DOHH2 (cell line): Measurements from ENCODE around the gene ABI2.

ENCODE experiments used
- H3F3A ChIP-seq: fragments of 200-600 bp; sonication (generic), shearing (Covaris generic); 2 replicates; pipeline ENCODE4 v1.6.0; 2016; ENCODE audit warnings: antibody characterized with exemption, mild to moderate bottlenecking; ENCODE audit not compliant: control insufficient read depth, insufficient read depth
- H3K27ac ChIP-seq: fragments of 200-600 bp; sonication (generic); 2 replicates; pipeline ENCODE4 v1.5.1; 2014; ENCODE audit warnings: low read depth, mild to moderate bottlenecking, low read length, moderate library complexity
- H3K27me3 ChIP-seq: fragments of 200-600 bp; sonication (generic); 2 replicates; pipeline ENCODE4 v1.6.1; 2014; ENCODE audit warnings: mild to moderate bottlenecking, low read length, mixed read lengths; ENCODE audit not compliant: control insufficient read depth
- H3K36me3 ChIP-seq: fragments of 200-600 bp; sonication (generic); 2 replicates; pipeline ENCODE4 v1.6.1; 2014; ENCODE audit warnings: mild to moderate bottlenecking, low read length, moderate library complexity, mixed read lengths; ENCODE audit not compliant: control insufficient read depth
- H3K4me1 ChIP-seq: fragments of 200-600 bp; sonication (generic); 2 replicates; pipeline ENCODE4 v1.6.1; 2014; ENCODE audit warnings: mild to moderate bottlenecking, low read length, mixed read lengths; ENCODE audit not compliant: control insufficient read depth
- H3K4me2 ChIP-seq: fragments of 200-600 bp; sonication (generic); 2 replicates; pipeline ENCODE4 v1.6.0; 2014; ENCODE audit warnings: mild to moderate bottlenecking, low read length, moderate library complexity
- H3K4me3 ChIP-seq: fragments of 200-600 bp; sonication (generic); 2 replicates; pipeline ENCODE4 v1.5.1; 2014; ENCODE audit warnings: mild to moderate bottlenecking, low read length, mixed read lengths
- H3K79me2 ChIP-seq: fragments of 200-600 bp; sonication (generic); 2 replicates; pipeline ENCODE4 v1.6.1; 2014; ENCODE audit warnings: mild to moderate bottlenecking, low read length, mixed read lengths; ENCODE audit not compliant: control insufficient read depth
- H3K9me2 ChIP-seq: fragments of 200-600 bp; sonication (generic); replicated peaks from 2 replicates; pipeline ENCODE4 v1.6.1; 2014; ENCODE audit warnings: mild to moderate bottlenecking, low read length, mixed read lengths; ENCODE audit not compliant: control insufficient read depth
- H3K9me3 ChIP-seq: fragments of 200-600 bp; sonication (generic); 2 replicates; pipeline ENCODE4 v1.6.1; 2014; ENCODE audit warnings: antibody characterized with exemption, low read length, mixed read lengths; ENCODE audit not compliant: control insufficient read depth, insufficient read depth
- H4K20me1 ChIP-seq: fragments of 200-600 bp; sonication (generic); 2 replicates; pipeline ENCODE4 v1.6.0; 2014; ENCODE audit warnings: low read depth, mild to moderate bottlenecking, antibody characterized with exemption, low read length, moderate library complexity; ENCODE audit not compliant: control insufficient read depth, insufficient read depth
- CTCF ChIP-seq: fragments of 200-600 bp; sonication (generic); IDR thresholded peaks from one replicate; pipeline ENCODE4 v1.5.1; 2014; ENCODE audit warnings: antibody characterized with exemption, mild to moderate bottlenecking, low read depth, low read length; ENCODE audit not compliant: poor library complexity, severe bottlenecking
- EZH2phosphoT487 ChIP-seq: fragments of 200-600 bp; sonication (generic); IDR thresholded peaks from 2 replicates; pipeline ENCODE4 v1.6.1; 2017; ENCODE audit warnings: borderline replicate concordance, mild to moderate bottlenecking, antibody characterized with exemption, low read length, moderate library complexity, mixed read lengths

Gene ABI2

GRCh38 chr2:203455209-203455608 is 127.0 kb downstream of the ABI2 start:
- peaks cover 4% of the 10 kb centered on the region; the same call in 1 of the 2 replicates for H3K4me1 ChIP-seq
- TF ChIP-seq CTCF (no peak), EZH2phosphoT487 (no peak)
- H4K20me1 ChIP-seq: no peaks in the 10 kb centered on the region
- peaks cover 6% of the 10 kb centered on the region for H3K27me3 ChIP-seq
- H3K79me2 ChIP-seq: no peaks in the 10 kb centered on the region
- H3K4me3 ChIP-seq: no peak overlapping the region
- H3K9me2 ChIP-seq: no peaks in the 10 kb centered on the region
- H3K27ac ChIP-seq: no peak overlapping the region
- H3K36me3 ChIP-seq: no peaks in the 10 kb centered on the region
- no peaks in the 10 kb centered on the region for H3K9me3 ChIP-seq
- H3K4me2 ChIP-seq: no peak overlapping the region
- no peaks in the 10 kb centered on the region for H3F3A ChIP-seq

- H3K4me1 ChIP-seq: peaks cover 4% of the 10 kb centered on the region; the same call in 1 of the 2 replicates
- H3F3A ChIP-seq: no peaks in the 10 kb centered on the region
- H3K27me3 ChIP-seq: peaks cover 18% of the 10 kb centered on the region
- no peaks in the 10 kb centered on the region for H4K20me1 ChIP-seq
- no peaks in the 10 kb centered on the region for H3K9me3 ChIP-seq
- no peak overlapping the region for H3K4me3 ChIP-seq
- H3K4me2 ChIP-seq: no peak overlapping the region
- H3K79me2 ChIP-seq: no peaks in the 10 kb centered on the region
- no peak overlapping the region for H3K27ac ChIP-seq
- no peak for TF ChIP-seq EZH2phosphoT487
- TF ChIP-seq CTCF: no peak
- no peaks in the 10 kb centered on the region for H3K36me3 ChIP-seq
- no peaks in the 10 kb centered on the region for H3K9me2 ChIP-seq
Measured at GRCh38 chr2:203461746-203462145, 133.6 kb downstream of the ABI2 start.

- Histone ChIP-seq H3F3A (no peaks in the 10 kb centered on the region), H3K4me3 (no peak overlapping the region), H4K20me1 (no peaks in the 10 kb centered on the region), H3K36me3 (no peaks in the 10 kb centered on the region), H3K4me2 (no peak overlapping the region), H3K27ac (no peak overlapping the region), H3K9me3 (no peaks in the 10 kb centered on the region), H3K79me2 (no peaks in the 10 kb centered on the region), H3K4me1 (peaks cover 4% of the 10 kb centered on the region; the same call in 1 of the 2 replicates), H3K9me2 (no peaks in the 10 kb centered on the region), H3K27me3 (peaks cover 18% of the 10 kb centered on the region)
- no peak for TF ChIP-seq EZH2phosphoT487
- TF ChIP-seq CTCF: no peak
Measured at GRCh38 chr2:203462308-203462707, 134.1 kb downstream of the ABI2 start.
